Brain pericyte (primary cell): ENCODE measurements around the gene PTPRF.
A peak's percentile ranks its signal among the peaks of the same experiment; 100 is the strongest.

ENCODE experiments used
- DNase-seq: peaks from one replicate; pipeline ENCODE4 v3.0.0-alpha.2; 2012; ENCODE audit warnings: low read depth, low spot score

PTPRF gene

GRCh38 chr1:43577655-43578542 is 47.2 kb downstream of the PTPRF start:
- no peak for DNase-seq

GRCh38 chr1:43580039-43580438 is 49.4 kb downstream of the PTPRF start:
- DNase-seq = no peak

GRCh38 chr1:43582162-43582566 is 51.5 kb downstream of the PTPRF start:
- DNase-seq = peak; percentile 39

GRCh38 chr1:43583058-43583457 is 52.4 kb downstream of the PTPRF start:
- DNase-seq = no peak

- DNase-seq = no peak
These were observed 53.5 kb downstream of the PTPRF start for GRCh38 chr1:43584204-43584603.

GRCh38 chr1:43585557-43585956 is 54.9 kb downstream of the PTPRF start:
- no peak for DNase-seq

- DNase-seq = no peak
These were observed 55.6 kb downstream of the PTPRF start for GRCh38 chr1:43586136-43586731.

- DNase-seq = no peak
These were observed 56.3 kb downstream of the PTPRF start for GRCh38 chr1:43587001-43587400.

GRCh38 chr1:43587594-43587993 is 56.9 kb downstream of the PTPRF start:
- DNase-seq = no peak

GRCh38 chr1:43588592-43588991 is 57.9 kb downstream of the PTPRF start:
- no peak for DNase-seq

GRCh38 chr1:43590388-43590925 is 59.8 kb downstream of the PTPRF start:
- no peak for DNase-seq

GRCh38 chr1:43591181-43591580 is 60.5 kb downstream of the PTPRF start:
- DNase-seq = no peak

- no peak for DNase-seq
These were observed 61.5 kb downstream of the PTPRF start for GRCh38 chr1:43592051-43592665.

GRCh38 chr1:43592974-43593683 is 62.4 kb downstream of the PTPRF start:
- DNase-seq = no peak

- DNase-seq = no peak
These were observed 65.9 kb downstream of the PTPRF start for GRCh38 chr1:43596579-43596978.

- DNase-seq = no peak
These were observed 66.3 kb downstream of the PTPRF start for GRCh38 chr1:43597028-43597427.

- DNase-seq = no peak
These were observed 67.0 kb downstream of the PTPRF start for GRCh38 chr1:43597721-43598120.

GRCh38 chr1:43598622-43599021 is 67.9 kb downstream of the PTPRF start:
- DNase-seq = no peak

- no peak for DNase-seq
These were observed 69.6 kb downstream of the PTPRF start for GRCh38 chr1:43600033-43601020.

GRCh38 chr1:43602990-43603389 is 72.3 kb downstream of the PTPRF start:
- DNase-seq = no peak

- DNase-seq = no peak
These were observed 73.5 kb downstream of the PTPRF start for GRCh38 chr1:43604192-43604591.
